OCI-LY1 (cell line): ENCODE data around the gene NRDE2.

Experiments
- CTCF ChIP-seq: fragments of 200-600 bp; sonication (generic), shearing (Covaris generic); IDR thresholded peaks from 2 replicates; pipeline ENCODE4 v1.5.1; 2017; ENCODE audit warnings: mild to moderate bottlenecking, antibody characterized with exemption, low read length, moderate library complexity, mixed read lengths
- EZH2 ChIP-seq: fragments of 200-600 bp; sonication (generic), shearing (Covaris generic); IDR thresholded peaks from 2 replicates; pipeline ENCODE4 v1.8.0; 2017; ENCODE audit warnings: borderline replicate concordance, mixed run types, mild to moderate bottlenecking, antibody characterized with exemption, low read length, moderate library complexity, mixed read lengths

DNA sequence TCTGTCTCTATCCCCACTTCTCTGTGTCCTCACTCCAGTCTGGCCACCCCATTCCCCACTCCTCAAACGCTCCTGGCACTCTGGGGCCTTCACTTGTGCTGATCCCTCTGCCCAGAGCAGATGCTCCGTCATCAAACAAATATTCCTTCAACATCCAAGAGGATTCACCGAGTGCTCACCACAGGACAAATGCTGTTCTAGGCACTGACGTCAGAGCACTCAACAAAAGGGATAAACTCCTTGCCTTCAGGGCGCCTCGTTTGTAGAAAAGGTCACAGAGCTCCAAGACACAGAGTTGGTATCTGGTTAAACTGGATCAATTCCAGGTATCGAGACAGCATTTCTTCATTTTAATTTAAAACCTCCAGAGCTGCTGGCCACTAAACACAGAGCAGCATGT lies 40.0 kb downstream of the NRDE2 start:
- TF ChIP-seq CTCF (no peak), EZH2 (no peak)
